ENCODE measurements around the gene PIK3CD. TPM values are rescaled to one million over a fixed set of nuclear protein-coding genes. Genes with fewer than 3 reads are reported as not detected.
A peak's percentile ranks its signal among the peaks of the same experiment; 100 is the strongest.
"Not testable (repeated sequence)": the region's sequence is repeated elsewhere in the genome, so short reads cannot be mapped to it uniquely, and the experiment has no call there.

PIK3CD gene
- polyA plus RNA-seq, 10 donors: 1.8 to 6.1 (median 2.8) TPM

GRCh38 chr1:9732123-9732971 lies 80.8 kb downstream of the PIK3CD start:
- DNase-seq: no peak

DNA sequence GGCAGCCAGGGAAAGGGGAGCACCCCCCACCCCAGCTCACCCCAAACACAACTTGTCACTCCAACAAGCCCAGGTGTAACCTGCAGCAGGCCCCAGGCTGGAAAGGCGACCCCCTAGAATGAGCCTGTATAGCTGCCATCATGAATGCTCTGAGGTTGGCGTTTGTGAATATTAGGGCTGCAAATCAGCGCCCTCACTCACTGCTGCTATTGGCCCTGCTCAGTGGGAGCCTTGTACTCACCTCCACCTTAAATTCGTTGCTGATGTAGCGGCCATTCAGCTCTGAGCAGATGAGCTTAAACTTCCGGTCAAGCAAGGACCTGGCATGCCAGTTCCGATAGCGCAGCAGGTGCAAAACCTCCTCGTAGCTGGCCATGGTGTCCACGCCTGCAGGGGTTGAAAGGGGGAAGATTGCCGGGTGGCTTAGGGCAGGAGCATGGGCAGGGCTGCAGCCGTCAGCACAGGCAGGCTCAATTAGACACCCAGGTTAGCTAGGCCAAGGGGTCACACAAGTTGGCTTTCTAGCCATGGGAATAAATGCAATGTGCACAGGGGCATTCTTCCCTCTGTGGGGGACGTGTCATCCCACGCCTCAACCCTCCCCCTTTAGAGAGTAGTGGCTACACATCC lies 81.7 kb downstream of the PIK3CD start:
- DNase-seq: no peak

GRCh38 chr1:9735800-9736199 lies 84.3 kb downstream of the PIK3CD start:
- no peak for DNase-seq

DNA sequence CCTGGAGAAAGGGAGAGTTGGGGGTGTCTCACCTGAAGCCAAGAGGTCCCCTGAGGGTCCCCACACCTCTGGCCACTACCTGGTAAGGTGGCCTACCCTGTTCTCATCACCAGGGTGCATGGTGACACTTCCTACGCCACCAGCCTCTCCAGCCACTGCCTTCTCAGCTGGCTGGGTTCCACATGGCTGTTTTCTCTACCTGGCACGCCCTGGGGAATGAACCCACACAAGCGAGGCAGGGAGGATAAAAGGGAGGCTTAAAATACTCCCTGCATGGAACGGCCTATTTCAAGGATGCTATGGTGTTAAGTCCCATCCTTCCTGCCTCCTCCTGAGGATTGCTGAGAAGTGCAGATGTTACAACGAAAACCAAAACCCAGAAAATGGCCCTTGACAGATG lies 84.7 kb downstream of the PIK3CD start:
- DNase-seq: no peak

- DNase-seq: no peak
Observed at GRCh38 chr1:9737057-9737456, 85.5 kb downstream of the PIK3CD start.

- no peak for DNase-seq
Observed at GRCh38 chr1:9737671-9738070, 86.1 kb downstream of the PIK3CD start.

DNA sequence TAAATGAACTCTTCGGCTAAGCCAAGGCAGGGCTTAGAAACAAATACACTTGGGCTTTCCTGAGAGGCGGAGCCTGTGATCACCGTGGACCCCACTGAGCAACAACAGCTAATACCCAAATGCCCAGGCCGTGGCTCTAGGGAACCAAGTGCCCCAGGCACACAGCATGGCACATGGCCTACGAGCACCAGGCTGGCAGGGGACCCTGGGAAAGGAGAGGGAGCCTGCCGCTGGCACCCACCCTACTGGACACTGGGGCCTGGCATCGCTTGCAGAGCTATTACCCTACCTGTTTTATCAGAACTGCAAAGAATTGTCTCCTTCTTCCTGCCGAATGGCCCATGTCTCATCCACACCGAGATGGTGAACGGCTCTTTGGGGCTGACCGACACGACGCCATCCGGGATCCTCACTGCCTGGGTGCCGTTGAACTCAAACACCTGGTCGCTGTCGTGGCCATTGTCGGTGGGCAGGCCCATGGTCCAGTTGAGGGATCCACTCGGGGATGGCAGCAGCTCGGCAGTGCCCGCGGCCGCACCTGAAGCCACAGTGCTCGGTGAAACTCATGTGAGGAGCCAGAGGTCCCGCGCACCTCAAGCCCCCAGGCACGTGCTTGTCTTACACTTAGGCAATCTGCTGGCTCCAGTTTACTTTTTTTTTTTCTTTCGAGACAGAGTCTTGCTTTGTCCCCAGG lies 92.7 kb downstream of the PIK3CD start:
- no peak for DNase-seq

GRCh38 chr1:9746211-9746610 lies 94.7 kb downstream of the PIK3CD start:
- DNase-seq: no peak

DNA sequence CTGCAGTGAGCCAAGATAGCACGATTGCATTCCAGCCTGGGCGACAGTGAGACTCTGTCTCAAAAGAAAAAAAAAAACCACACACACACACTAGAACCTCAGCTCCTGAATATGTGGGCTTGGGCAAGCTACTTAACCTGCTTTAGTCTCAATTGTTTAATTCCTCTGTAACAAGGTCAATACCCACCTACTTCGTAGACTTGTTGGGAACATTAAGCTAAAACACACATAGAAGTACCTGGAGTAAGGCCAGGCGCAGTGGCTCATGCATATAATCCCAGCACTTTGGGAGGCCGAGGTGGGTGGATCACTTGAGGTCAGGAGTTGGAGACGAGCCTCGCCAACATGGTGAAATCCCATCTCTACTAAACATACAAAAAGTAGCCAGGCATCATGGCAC lies 95.1 kb downstream of the PIK3CD start:
- no peak for DNase-seq

- not testable (repeated sequence) for DNase-seq
Observed at GRCh38 chr1:9748391-9748790, 96.9 kb downstream of the PIK3CD start.

DNA sequence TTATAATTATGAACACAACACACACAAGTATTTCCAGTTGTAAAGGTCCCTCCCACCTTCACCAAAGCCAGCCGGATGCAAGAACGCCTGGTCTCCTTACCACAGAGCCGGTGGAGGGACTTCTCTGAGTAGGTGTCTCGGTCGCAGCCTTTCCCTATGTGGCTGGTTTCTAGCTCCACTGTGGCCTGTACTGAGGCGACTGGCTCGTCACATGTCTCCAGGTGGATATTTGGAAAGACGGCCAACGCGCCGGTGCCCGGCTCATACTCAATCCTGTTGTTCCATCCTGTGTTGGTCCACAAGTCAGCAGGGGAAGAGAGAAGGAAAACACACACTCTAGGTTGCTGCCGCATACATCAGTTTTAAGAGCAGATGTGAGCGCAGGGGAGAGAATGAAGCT lies 97.8 kb downstream of the PIK3CD start:
- no peak for DNase-seq

GRCh38 chr1:9751971-9752370 lies 100.4 kb downstream of the PIK3CD start:
- no peak for DNase-seq

- peak in 2 of 3 donors; percentile 36 to 52 for DNase-seq
Observed at GRCh38 chr1:9753121-9753531, 101.6 kb downstream of the PIK3CD start.

GRCh38 chr1:9755441-9755995 lies 104.0 kb downstream of the PIK3CD start:
- no peak for DNase-seq

DNA sequence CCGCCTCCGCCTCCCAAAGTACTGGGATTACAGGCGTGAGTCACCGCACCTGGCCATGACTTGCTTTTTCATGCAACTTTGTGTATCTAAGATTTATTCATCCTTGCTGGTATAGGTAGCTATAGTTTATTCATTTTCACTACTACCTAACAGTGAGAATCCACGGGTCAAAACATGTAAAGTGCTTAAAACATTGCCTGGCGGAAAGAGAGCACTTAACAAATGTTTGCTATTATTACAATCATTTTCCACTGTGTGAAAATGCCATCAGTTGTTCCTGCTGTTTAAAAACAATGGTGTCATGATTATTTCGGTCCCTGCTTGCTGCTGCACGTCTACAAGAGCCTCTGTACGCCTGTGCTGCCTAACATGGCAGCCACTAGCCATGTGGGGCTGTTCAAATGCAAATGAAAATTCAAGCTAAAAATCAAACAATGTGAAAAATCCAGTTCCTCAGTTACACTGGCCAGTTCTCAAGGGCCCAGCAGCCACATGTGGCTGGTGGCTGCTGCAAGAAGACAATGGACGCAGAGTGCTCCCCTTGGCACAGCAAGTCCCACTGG lies 107.1 kb downstream of the PIK3CD start:
- DNase-seq: no peak

DNA sequence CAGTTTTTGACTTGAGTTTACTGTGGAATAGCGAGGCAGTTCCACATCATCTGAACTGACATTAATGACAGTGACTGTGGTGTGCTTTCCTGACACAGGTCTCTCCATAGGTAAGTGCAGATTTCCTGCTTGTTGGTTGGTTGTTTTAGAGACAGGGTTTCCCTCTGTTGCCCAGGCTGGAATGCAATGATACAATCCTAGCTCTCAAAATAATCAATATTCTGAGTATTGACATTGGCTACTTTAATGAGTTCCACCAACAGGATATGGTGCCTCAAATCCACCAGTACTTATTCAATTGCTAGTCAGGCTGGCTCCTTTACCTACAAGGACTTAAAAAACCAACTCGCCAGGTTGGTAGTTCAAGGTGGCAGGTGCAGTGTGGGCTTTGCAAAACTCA lies 108.4 kb downstream of the PIK3CD start:
- no peak for DNase-seq

- no peak for DNase-seq
Observed at GRCh38 chr1:9760824-9761223, 109.3 kb downstream of the PIK3CD start.

- no peak for DNase-seq
Observed at GRCh38 chr1:9761855-9762254, 110.3 kb downstream of the PIK3CD start.

GRCh38 chr1:9762446-9762845 lies 110.9 kb downstream of the PIK3CD start:
- DNase-seq: not testable (repeated sequence)

- no peak for DNase-seq
Observed at GRCh38 chr1:9763914-9764313, 112.4 kb downstream of the PIK3CD start.

DNA sequence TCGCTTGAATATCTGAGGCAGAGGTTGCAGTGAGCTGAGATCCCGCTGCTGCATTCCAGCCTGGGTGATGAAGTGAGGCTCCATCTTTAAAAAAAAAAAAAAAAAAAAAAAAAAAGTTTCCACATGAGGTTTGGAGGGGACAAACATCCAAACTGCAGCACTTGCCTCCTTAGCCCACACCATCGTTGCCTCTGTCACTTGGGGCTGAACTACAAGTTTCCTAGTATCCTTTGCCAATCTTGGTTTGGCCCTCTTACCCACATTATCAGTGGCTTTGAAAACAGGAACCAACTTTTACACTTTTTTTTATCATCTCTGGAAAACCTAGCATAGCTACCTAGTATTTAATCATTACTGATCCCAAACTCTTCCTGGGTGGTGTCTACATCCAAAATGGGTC lies 113.0 kb downstream of the PIK3CD start:
- DNase-seq: no peak
